ENCODE data around the gene CRNN.
A peak's percentile ranks its signal among the peaks of the same experiment; 100 is the strongest.

Gene CRNN

GRCh38 chr1:152458384-152459185 lies 44.5 kb upstream of the CRNN start:
- Mint-ChIP-seq H3K4me3 (no peak overlapping the region), H3K4me1 (no peaks in the 10 kb centered on the region), H3K36me3 (ENCODE audit: low read depth) (no peaks in the 10 kb centered on the region), H3K27me3 (ENCODE audit: low read depth) (no peaks in the 10 kb centered on the region), H3K9me3 (peaks cover 15% of the 10 kb centered on the region), H3K27ac (no peak overlapping the region)
- TF ChIP-seq, protein P1, sequence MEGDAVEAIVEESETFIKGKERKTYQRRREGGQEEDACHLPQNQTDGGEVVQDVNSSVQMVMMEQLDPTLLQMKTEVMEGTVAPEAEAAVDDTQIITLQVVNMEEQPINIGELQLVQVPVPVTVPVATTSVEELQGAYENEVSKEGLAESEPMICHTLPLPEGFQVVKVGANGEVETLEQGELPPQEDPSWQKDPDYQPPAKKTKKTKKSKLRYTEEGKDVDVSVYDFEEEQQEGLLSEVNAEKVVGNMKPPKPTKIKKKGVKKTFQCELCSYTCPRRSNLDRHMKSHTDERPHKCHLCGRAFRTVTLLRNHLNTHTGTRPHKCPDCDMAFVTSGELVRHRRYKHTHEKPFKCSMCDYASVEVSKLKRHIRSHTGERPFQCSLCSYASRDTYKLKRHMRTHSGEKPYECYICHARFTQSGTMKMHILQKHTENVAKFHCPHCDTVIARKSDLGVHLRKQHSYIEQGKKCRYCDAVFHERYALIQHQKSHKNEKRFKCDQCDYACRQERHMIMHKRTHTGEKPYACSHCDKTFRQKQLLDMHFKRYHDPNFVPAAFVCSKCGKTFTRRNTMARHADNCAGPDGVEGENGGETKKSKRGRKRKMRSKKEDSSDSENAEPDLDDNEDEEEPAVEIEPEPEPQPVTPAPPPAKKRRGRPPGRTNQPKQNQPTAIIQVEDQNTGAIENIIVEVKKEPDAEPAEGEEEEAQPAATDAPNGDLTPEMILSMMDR (IDR thresholded peaks at IDR 0.05; ENCODE audit: unreplicated experiment in 3 of 3): peak; percentile 56 to 70 (median 57)

GRCh38 chr1:152457561-152457960 lies 43.5 kb upstream of the CRNN start:
- H3K27me3 Mint-ChIP-seq (ENCODE audit: low read depth): no peaks in the 10 kb centered on the region
- no peak overlapping the region for H3K27ac Mint-ChIP-seq
- no peak overlapping the region for H3K4me3 Mint-ChIP-seq
- no peaks in the 10 kb centered on the region for H3K36me3 Mint-ChIP-seq (ENCODE audit: low read depth)
- H3K9me3 Mint-ChIP-seq: peaks cover 19% of the 10 kb centered on the region
- H3K4me1 Mint-ChIP-seq: no peaks in the 10 kb centered on the region
- TF ChIP-seq, protein P1 (IDR thresholded peaks at IDR 0.05; ENCODE audit: unreplicated experiment in 3 of 3): no peak

DNA sequence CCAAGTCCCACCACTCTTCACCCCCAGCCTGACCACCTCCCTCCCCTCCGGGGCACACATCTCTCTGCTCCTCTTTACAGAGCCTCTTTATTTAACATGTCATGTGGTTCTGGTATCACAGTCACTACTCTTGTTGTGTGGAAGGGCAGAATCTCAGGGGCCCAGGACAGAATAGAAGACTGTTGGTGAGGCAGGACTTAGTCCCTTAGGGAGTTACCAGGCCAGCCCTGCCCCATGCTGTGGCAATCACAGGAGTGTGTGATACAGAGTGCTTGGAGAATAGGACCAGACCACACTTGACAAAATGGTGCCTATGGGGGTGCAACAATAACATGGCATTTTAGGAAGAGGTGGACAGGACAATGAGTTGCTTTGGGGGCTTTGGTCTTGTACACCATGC lies 43.0 kb upstream of the CRNN start:
- TF ChIP-seq, protein P1 (IDR thresholded peaks at IDR 0.05; ENCODE audit: unreplicated experiment in 3 of 3): no peak
- Mint-ChIP-seq H3K27ac (no peak overlapping the region), H3K4me1 (no peaks in the 10 kb centered on the region), H3K27me3 (ENCODE audit: low read depth) (no peaks in the 10 kb centered on the region), H3K36me3 (ENCODE audit: low read depth) (no peaks in the 10 kb centered on the region), H3K9me3 (peaks cover 19% of the 10 kb centered on the region), H3K4me3 (no peak overlapping the region)

DNA sequence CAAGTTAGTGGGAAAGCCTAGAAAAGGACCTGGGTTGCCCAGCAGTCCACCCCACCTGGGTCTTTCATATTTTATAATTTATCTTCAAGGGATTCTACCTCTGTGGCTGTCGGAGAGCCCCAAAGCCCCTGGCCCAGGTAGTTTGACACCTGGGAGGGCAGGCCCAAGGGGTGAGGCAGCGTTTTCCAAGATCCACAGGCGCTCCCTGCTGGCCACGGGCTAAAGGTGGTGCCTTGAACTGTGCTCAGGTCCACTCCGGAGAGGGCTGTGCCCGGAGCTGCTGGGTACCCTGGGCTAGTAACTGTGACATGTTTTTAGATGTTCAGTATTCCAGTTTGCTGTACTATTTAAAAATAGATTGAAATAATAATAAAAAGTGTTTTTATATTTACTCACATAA lies 37.2 kb upstream of the CRNN start:
- Mint-ChIP-seq H3K36me3 (ENCODE audit: low read depth) (no peaks in the 10 kb centered on the region), H3K27me3 (ENCODE audit: low read depth) (no peaks in the 10 kb centered on the region), H3K27ac (no peak overlapping the region), H3K9me3 (peaks cover 24% of the 10 kb centered on the region), H3K4me1 (no peaks in the 10 kb centered on the region), H3K4me3 (no peak overlapping the region)
- TF ChIP-seq, protein P1 (IDR thresholded peaks at IDR 0.05; ENCODE audit: unreplicated experiment in 3 of 3): no peak

DNA sequence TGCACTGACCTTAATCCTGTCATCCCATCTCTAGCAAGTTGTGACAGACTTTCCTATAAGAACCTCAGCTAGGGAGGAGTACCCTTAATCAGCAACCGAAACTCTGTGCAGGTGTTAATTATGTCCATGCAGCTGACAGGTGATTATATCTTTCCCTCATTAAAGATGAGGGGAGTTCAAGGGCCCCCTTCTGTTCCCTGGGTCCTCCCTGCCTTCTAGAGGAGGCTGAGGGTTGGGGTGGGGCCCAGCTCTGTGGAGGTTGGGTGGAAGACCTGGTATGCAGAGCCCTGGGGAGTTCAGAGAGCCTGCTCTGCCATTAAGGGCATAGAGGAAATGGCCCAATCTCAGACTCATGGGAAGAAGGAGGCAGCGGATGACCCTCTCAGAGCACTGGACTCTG lies 35.6 kb upstream of the CRNN start:
- H3K4me1 Mint-ChIP-seq: no peaks in the 10 kb centered on the region
- H3K27ac Mint-ChIP-seq: no peak overlapping the region
- no peaks in the 10 kb centered on the region for H3K27me3 Mint-ChIP-seq (ENCODE audit: low read depth)
- TF ChIP-seq, protein P1 (IDR thresholded peaks at IDR 0.05; ENCODE audit: unreplicated experiment in 3 of 3): no peak
- no peaks in the 10 kb centered on the region for H3K36me3 Mint-ChIP-seq (ENCODE audit: low read depth)
- no peak overlapping the region for H3K4me3 Mint-ChIP-seq
- H3K9me3 Mint-ChIP-seq: peaks cover 25% of the 10 kb centered on the region

DNA sequence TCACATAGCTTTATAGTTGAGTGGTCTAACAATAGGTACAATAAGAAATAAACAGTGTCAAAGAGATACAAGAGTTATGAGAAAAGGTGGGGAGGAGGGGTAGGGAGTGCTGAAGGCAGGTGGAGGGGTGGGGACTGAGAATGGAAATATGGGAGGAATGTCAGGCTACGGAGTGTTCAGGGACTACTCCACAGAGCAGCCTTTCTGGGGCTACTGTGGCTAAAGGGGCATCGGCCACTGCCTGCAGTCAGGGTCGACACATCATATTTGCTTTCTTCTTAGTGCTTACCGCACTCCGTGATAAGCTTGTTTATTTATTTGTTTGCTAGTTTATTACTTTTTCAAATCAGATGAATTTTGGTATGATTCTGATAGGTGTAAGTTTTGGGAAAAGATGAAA lies 34.4 kb upstream of the CRNN start:
- TF ChIP-seq, protein P1 (IDR thresholded peaks at IDR 0.05; ENCODE audit: unreplicated experiment in 3 of 3): no peak

More for the DNA sequence above, 34.4 kb upstream of the CRNN start:
- Mint-ChIP-seq H3K36me3 (ENCODE audit: low read depth) (no peaks in the 10 kb centered on the region), H3K4me3 (no peak overlapping the region), H3K27me3 (ENCODE audit: low read depth) (no peaks in the 10 kb centered on the region), H3K27ac (no peak overlapping the region), H3K9me3 (peaks cover 24% of the 10 kb centered on the region), H3K4me1 (no peaks in the 10 kb centered on the region)
